ENCODE measurements around the gene ALK. TPM values are rescaled to one million over a fixed set of nuclear protein-coding genes. Genes with fewer than 3 reads are reported as not detected.
"Not testable (repeated sequence)": the region's sequence is repeated elsewhere in the genome, so short reads cannot be mapped to it uniquely, and the experiment has no call there.

The ALK gene
- total RNA-seq, 1 experiment from 2014 or later: 4.8 TPM

- in situ Hi-C loops (cut with HindIII; ENCODE audit: low pct_unique_long_range_greater_than_20kb, low sequenced_read_pairs): no loop called here
- no peak for DNase-seq (ENCODE audit: low read depth, low spot score)
Observed at GRCh38 chr2:29753671-29754444, 167.5 kb downstream of the ALK start.

GRCh38 chr2:29751390-29751789 lies 170.0 kb downstream of the ALK start:
- DNase-seq (ENCODE audit: low read depth, low spot score): no peak
- in situ Hi-C loops (cut with HindIII; ENCODE audit: low pct_unique_long_range_greater_than_20kb, low sequenced_read_pairs): no loop called here

GRCh38 chr2:29750463-29750862 lies 170.9 kb downstream of the ALK start:
- DNase-seq (ENCODE audit: low read depth, low spot score); in situ Hi-C loops (cut with HindIII; ENCODE audit: low pct_unique_long_range_greater_than_20kb, low sequenced_read_pairs): not testable (repeated sequence)

GRCh38 chr2:29749843-29750242 lies 171.5 kb downstream of the ALK start:
- in situ Hi-C loops (cut with HindIII; ENCODE audit: low pct_unique_long_range_greater_than_20kb, low sequenced_read_pairs): no loop called here
- no peak for DNase-seq (ENCODE audit: low read depth, low spot score)

- DNase-seq (ENCODE audit: low read depth, low spot score): no peak
Observed at GRCh38 chr2:29749041-29749440, 172.3 kb downstream of the ALK start.

DNA sequence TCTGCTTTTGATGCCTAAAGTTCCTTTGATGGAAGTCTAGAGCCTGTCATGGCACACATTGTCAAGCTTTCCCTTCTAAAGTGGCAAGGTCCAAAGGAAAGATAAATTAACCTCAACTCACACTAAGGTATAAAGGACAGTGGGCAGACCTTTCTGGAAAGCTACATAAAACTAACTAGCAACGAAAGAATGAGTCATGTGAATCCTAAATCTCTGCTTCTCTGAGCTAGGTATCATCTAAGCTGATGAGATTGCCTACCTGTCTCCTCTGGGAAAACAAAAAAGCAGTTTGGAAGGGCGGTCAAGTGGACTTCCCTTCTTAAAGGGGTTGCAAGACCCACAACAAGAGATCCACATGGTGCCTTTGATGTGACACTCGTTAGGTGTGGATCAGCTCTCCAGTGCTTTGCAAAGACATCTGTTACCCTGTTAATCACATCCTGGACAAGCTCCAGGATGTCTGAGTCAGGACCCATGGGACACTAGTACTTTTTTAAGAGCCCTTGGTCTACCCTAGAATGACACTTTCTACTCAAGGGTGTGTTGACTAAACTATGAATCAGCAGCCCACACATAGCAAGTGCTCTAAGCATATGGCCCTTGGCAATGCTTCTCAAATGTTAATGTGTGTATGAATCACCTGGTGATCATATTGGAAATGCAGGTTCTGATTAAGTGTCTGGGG lies 173.5 kb downstream of the ALK start:
- in situ Hi-C loops (cut with HindIII; ENCODE audit: low pct_unique_long_range_greater_than_20kb, low sequenced_read_pairs): no loop called here
- DNase-seq (ENCODE audit: low read depth, low spot score): no peak

More at GRCh38 chr2:29749041-29749440, 172.3 kb downstream of the ALK start:
- in situ Hi-C loops (cut with HindIII; ENCODE audit: low pct_unique_long_range_greater_than_20kb, low sequenced_read_pairs): no loop called here

- in situ Hi-C loops (cut with HindIII; ENCODE audit: low pct_unique_long_range_greater_than_20kb, low sequenced_read_pairs): no loop called here
Observed at GRCh38 chr2:29744976-29745375, 176.4 kb downstream of the ALK start.

DNA sequence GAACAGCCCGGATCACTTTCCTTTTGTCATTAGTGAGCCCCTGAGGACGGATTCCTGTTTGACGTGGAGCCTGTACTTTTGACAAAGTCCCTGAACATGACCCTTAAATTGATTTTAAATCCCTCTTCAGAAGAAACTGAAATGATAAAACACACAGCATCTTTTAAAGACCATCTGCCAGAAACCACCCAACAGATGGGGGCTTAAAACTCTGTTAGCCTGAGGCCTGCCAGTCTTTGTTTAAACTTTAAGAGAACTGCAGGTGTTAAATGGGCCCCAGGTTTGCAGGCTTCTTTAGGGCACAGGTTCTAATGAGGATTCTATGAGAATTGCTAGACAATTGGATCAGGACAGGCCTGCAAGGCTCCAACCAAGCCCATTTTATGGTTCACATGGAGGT lies 177.9 kb downstream of the ALK start:
- no peak for DNase-seq (ENCODE audit: low read depth, low spot score)
- in situ Hi-C loops (cut with HindIII; ENCODE audit: low pct_unique_long_range_greater_than_20kb, low sequenced_read_pairs): no loop called here

More at GRCh38 chr2:29744976-29745375, 176.4 kb downstream of the ALK start:
- no peak for DNase-seq (ENCODE audit: low read depth, low spot score)

GRCh38 chr2:29742656-29743055 lies 178.7 kb downstream of the ALK start:
- peak; percentile 30 for DNase-seq (ENCODE audit: low read depth, low spot score)
- in situ Hi-C loops (cut with HindIII; ENCODE audit: low pct_unique_long_range_greater_than_20kb, low sequenced_read_pairs): no loop called here

GRCh38 chr2:29741132-29741531 lies 180.3 kb downstream of the ALK start:
- no peak for DNase-seq (ENCODE audit: low read depth, low spot score)
- in situ Hi-C loops (cut with HindIII; ENCODE audit: low pct_unique_long_range_greater_than_20kb, low sequenced_read_pairs): no loop called here

DNA sequence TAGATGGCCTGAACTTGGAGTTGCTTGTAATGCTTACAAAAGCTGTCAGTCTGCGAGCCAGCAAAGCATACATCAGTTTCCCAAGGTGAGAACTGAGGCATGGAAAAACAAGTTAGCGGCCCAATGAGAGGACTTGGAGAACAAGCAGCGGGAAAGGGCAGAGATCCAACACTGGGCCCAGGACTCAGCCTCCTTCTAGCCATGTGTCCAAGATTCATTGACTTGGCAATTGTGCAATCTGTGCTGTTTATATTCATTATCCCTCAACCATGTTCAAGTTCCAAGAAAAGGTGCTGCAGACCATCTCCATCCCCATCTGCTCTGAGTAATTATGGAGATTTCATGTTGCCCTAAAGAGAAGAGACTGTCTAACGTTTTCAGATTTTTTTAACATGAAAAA lies 187.4 kb downstream of the ALK start:
- in situ Hi-C loops (cut with HindIII; ENCODE audit: low pct_unique_long_range_greater_than_20kb, low sequenced_read_pairs): no loop called here

GRCh38 chr2:29733213-29733612 lies 188.2 kb downstream of the ALK start:
- in situ Hi-C loops (cut with HindIII; ENCODE audit: low pct_unique_long_range_greater_than_20kb, low sequenced_read_pairs): no loop called here
- DNase-seq (ENCODE audit: low read depth, low spot score): no peak

More for the DNA sequence above, 187.4 kb downstream of the ALK start:
- DNase-seq (ENCODE audit: low read depth, low spot score): no peak

DNA sequence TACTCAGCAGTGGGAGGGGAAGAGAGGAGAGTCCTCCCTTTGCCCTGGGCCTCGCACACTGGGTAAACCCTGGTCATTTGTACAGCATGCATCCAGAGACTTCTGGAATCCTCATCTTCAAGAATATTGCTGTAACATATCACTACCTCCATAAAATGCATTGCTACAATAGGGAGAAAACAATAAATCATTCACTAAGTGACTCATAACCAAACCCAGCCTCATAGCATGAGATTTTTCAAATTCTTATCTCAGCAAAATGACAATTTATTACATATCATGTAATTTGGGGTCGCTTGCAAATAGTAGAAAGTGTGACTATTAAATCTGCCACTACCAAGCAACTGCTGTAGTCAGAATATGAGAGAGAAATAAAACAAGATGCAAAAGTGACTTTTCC lies 189.4 kb downstream of the ALK start:
- in situ Hi-C loops (cut with HindIII; ENCODE audit: low pct_unique_long_range_greater_than_20kb, low sequenced_read_pairs): no loop called here
- no peak for DNase-seq (ENCODE audit: low read depth, low spot score)

DNA sequence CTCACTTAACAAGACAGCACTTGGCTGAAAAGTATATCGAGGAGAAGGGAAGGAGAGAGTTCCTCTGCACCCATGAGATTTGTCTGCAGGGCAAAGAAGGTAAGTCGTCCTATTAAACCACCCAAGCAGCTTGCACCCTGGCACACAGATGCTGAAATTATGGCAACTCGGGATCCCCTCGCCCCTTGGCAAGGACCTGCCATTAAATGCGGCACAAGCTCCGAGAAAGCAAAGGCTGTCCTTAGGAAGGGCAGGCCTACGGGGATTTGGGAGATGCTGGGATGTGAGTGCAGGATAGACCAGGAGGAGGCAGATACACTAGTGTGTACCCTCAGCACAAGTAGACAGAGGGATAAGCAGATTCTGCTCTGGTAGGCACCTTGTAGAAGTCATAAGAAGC lies 191.5 kb downstream of the ALK start:
- DNase-seq (ENCODE audit: low read depth, low spot score): no peak
- in situ Hi-C loops (cut with HindIII; ENCODE audit: low pct_unique_long_range_greater_than_20kb, low sequenced_read_pairs): no loop called here

DNA sequence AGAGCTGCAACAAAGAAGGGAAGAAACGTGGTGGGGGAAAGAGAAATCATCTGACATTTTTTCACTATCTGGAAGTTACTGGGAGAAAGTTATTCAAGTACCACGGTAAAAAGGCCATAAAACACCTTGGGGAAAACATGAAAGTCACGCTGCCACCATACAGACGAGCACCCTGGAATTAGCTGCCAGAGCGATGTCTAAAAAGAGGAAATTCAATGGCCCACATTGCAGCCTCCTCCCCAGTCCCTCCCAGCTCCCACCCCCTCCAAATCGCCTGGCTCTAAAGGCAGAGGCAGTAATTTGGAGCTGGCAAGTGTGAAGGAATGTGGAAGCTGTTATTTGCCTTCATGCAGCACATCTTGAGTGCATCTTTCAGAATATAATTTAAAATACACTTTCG lies 192.0 kb downstream of the ALK start:
- in situ Hi-C loops (cut with HindIII; ENCODE audit: low pct_unique_long_range_greater_than_20kb, low sequenced_read_pairs): no loop called here
- no peak for DNase-seq (ENCODE audit: low read depth, low spot score)

DNA sequence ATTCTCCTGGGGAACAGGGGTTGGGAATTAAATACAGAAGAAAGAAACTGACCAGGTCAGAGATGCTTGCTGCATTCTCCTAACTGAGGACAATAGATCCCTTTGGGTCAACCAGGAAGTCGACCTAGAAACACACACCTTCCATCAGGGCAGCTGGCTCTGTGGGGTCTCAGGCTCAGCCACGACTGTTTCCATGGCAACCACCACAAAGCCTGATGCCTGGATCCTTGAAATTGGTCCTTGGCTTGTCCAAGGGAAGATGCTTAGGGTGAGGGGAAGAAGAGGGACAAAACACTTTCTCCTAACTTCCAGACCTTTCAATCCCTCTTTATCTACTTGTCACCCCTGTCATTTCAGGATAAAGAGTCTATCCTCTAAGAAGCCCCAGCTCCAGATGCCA lies 194.4 kb downstream of the ALK start:
- no peak for DNase-seq (ENCODE audit: low read depth, low spot score)
- in situ Hi-C loops (cut with HindIII; ENCODE audit: low pct_unique_long_range_greater_than_20kb, low sequenced_read_pairs): no loop called here

- in situ Hi-C loops (cut with HindIII; ENCODE audit: low pct_unique_long_range_greater_than_20kb, low sequenced_read_pairs): no loop called here
- no peak for DNase-seq (ENCODE audit: low read depth, low spot score)
Observed at GRCh38 chr2:29725610-29726009, 195.8 kb downstream of the ALK start.

- in situ Hi-C loops (cut with HindIII; ENCODE audit: low pct_unique_long_range_greater_than_20kb, low sequenced_read_pairs): no loop called here
- DNase-seq (ENCODE audit: low read depth, low spot score): no peak
Observed at GRCh38 chr2:29724282-29724681, 197.1 kb downstream of the ALK start.
